ENCODE data around the gene ACER3.

ACER3 gene

DNA sequence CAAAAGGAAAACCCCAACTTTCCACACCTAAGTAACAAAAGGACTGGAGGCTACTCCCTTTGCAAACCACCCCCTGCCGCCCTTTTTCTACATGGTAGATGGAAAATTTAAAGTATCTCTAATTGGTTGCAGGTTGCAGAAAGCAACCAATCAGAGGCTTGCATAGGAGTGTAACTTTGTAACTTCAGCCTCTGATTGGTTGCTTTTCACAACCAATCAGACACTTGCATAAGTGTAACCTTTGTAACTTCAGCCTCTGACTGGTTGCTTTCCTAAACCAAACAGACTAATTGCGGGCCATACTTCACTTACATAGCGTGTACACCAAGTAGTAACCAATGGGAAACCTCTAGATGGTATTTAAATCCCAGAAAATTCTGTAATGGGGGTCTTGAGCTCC lies 16.8 kb upstream of the ACER3 start:
- TF ChIP-seq BACH2 (CRISPR knock-in tag; IDR thresholded peaks at IDR 0.05; ENCODE audit: borderline replicate concordance) (no peak), CSDC2 (CRISPR knock-in tag; IDR thresholded peaks at IDR 0.05) (no peak), ZNF565 (CRISPR knock-in tag; conservative IDR thresholded peaks at IDR 0.05; ENCODE audit: low read depth) (no peak), ZC3H10 (CRISPR knock-in tag; IDR thresholded peaks at IDR 0.05) (no peak), ARNTL (CRISPR knock-in tag; IDR thresholded peaks at IDR 0.05; ENCODE audit: borderline replicate concordance, low read depth) (no peak), TOX (CRISPR knock-in tag; IDR thresholded peaks at IDR 0.05; ENCODE audit: borderline replicate concordance) (no peak), RARB (CRISPR knock-in tag; IDR thresholded peaks at IDR 0.05) (no peak), ZNF8 (CRISPR knock-in tag; IDR thresholded peaks at IDR 0.05) (no peak), ZFP3 (CRISPR knock-in tag; IDR thresholded peaks at IDR 0.05) (no peak), ESRRG (CRISPR knock-in tag; IDR thresholded peaks at IDR 0.05) (no peak), GLIS3 (CRISPR knock-in tag; IDR thresholded peaks at IDR 0.05) (no peak), TCF4 (CRISPR knock-in tag; IDR thresholded peaks at IDR 0.05; ENCODE audit: borderline replicate concordance) (no peak), OSR1 (CRISPR knock-in tag; IDR thresholded peaks at IDR 0.05) (no peak), ZNF70 (CRISPR knock-in tag; IDR thresholded peaks at IDR 0.05) (no peak), ISL1 (CRISPR knock-in tag; IDR thresholded peaks at IDR 0.05) (no peak)
- TF ChIP-seq, protein P1, sequence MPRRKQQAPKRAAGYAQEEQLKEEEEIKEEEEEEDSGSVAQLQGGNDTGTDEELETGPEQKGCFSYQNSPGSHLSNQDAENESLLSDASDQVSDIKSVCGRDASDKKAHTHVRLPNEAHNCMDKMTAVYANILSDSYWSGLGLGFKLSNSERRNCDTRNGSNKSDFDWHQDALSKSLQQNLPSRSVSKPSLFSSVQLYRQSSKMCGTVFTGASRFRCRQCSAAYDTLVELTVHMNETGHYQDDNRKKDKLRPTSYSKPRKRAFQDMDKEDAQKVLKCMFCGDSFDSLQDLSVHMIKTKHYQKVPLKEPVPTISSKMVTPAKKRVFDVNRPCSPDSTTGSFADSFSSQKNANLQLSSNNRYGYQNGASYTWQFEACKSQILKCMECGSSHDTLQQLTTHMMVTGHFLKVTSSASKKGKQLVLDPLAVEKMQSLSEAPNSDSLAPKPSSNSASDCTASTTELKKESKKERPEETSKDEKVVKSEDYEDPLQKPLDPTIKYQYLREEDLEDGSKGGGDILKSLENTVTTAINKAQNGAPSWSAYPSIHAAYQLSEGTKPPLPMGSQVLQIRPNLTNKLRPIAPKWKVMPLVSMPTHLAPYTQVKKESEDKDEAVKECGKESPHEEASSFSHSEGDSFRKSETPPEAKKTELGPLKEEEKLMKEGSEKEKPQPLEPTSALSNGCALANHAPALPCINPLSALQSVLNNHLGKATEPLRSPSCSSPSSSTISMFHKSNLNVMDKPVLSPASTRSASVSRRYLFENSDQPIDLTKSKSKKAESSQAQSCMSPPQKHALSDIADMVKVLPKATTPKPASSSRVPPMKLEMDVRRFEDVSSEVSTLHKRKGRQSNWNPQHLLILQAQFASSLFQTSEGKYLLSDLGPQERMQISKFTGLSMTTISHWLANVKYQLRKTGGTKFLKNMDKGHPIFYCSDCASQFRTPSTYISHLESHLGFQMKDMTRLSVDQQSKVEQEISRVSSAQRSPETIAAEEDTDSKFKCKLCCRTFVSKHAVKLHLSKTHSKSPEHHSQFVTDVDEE (CRISPR knock-in tag; IDR thresholded peaks at IDR 0.05), result no peak
- TF ChIP-seq, protein P2, sequence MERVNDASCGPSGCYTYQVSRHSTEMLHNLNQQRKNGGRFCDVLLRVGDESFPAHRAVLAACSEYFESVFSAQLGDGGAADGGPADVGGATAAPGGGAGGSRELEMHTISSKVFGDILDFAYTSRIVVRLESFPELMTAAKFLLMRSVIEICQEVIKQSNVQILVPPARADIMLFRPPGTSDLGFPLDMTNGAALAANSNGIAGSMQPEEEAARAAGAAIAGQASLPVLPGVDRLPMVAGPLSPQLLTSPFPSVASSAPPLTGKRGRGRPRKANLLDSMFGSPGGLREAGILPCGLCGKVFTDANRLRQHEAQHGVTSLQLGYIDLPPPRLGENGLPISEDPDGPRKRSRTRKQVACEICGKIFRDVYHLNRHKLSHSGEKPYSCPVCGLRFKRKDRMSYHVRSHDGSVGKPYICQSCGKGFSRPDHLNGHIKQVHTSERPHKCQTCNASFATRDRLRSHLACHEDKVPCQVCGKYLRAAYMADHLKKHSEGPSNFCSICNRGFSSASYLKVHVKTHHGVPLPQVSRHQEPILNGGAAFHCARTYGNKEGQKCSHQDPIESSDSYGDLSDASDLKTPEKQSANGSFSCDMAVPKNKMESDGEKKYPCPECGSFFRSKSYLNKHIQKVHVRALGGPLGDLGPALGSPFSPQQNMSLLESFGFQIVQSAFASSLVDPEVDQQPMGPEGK (CRISPR knock-in tag; IDR thresholded peaks at IDR 0.05; ENCODE audit: borderline replicate concordance), result no peak
- TF ChIP-seq, protein P3, sequence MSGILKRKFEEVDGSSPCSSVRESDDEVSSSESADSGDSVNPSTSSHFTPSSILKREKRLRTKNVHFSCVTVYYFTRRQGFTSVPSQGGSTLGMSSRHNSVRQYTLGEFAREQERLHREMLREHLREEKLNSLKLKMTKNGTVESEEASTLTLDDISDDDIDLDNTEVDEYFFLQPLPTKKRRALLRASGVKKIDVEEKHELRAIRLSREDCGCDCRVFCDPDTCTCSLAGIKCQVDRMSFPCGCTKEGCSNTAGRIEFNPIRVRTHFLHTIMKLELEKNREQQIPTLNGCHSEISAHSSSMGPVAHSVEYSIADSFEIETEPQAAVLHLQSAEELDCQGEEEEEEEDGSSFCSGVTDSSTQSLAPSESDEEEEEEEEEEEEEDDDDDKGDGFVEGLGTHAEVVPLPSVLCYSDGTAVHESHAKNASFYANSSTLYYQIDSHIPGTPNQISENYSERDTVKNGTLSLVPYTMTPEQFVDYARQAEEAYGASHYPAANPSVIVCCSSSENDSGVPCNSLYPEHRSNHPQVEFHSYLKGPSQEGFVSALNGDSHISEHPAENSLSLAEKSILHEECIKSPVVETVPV (CRISPR knock-in tag; IDR thresholded peaks at IDR 0.05), result no peak

DNA sequence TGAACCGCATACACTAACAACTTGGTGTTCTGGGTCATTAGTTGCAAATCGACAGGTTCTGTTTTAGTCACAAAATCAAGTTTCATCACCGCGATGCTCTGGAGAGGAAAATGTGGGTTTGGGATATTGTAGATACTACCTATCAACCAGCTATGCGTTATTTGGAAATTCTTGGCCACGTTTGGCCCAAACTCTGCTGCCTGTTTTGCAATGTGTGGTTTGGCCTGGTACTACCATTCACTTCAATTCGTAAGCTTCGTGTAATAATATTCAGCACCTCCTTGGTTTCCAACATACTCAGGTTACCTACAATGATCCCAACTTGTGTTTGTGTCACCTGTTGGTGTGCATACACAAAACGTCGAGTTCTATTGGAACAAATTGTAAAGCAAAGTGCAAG lies 16.2 kb upstream of the ACER3 start:
- ATAC-seq, result no peak
- TF ChIP-seq CSDC2 (CRISPR knock-in tag; IDR thresholded peaks at IDR 0.05) (no peak), ZNF8 (CRISPR knock-in tag; IDR thresholded peaks at IDR 0.05) (no peak), RARB (CRISPR knock-in tag; IDR thresholded peaks at IDR 0.05) (no peak)
- TF ChIP-seq, protein P3 (CRISPR knock-in tag; IDR thresholded peaks at IDR 0.05), result no peak

More for the DNA sequence above, 16.8 kb upstream of the ACER3 start:
- ATAC-seq, result no peak

DNA sequence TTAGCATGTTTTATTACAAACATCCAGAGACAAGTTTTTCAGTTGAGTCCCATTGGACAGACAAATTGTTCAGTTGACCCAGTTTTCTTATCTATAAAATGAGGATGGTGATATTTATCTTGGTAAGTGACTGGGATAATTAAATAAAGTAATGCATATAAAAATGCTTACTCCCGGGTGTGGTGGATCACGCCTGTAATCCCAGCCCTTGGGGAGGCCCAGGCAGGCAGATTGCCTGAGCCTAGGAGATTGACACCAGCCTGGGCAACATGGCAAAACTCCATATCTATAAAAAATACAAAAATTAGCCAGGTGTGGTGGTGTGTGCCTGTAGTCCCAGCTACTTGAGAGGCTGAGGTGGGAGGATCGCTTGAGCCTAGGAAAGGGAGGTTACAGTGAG lies 15.6 kb upstream of the ACER3 start:
- ATAC-seq, result no peak
- TF ChIP-seq SNAI2 (CRISPR knock-in tag; IDR thresholded peaks at IDR 0.05) (no peak), ZC3H10 (CRISPR knock-in tag; IDR thresholded peaks at IDR 0.05) (no peak), PPARA (CRISPR knock-in tag; IDR thresholded peaks at IDR 0.05; ENCODE audit: borderline replicate concordance) (no peak), ZFP30 (CRISPR knock-in tag; IDR thresholded peaks at IDR 0.05) (no peak), ZNF8 (CRISPR knock-in tag; IDR thresholded peaks at IDR 0.05) (no peak), OSR1 (CRISPR knock-in tag; IDR thresholded peaks at IDR 0.05) (no peak), ESRRG (CRISPR knock-in tag; IDR thresholded peaks at IDR 0.05) (no peak), ISL1 (CRISPR knock-in tag; IDR thresholded peaks at IDR 0.05) (no peak), RARB (CRISPR knock-in tag; IDR thresholded peaks at IDR 0.05) (no peak), ZFP3 (CRISPR knock-in tag; IDR thresholded peaks at IDR 0.05) (no peak), ZNF70 (CRISPR knock-in tag; IDR thresholded peaks at IDR 0.05) (no peak), BACH2 (CRISPR knock-in tag; IDR thresholded peaks at IDR 0.05; ENCODE audit: borderline replicate concordance) (no peak)
- TF ChIP-seq, protein P3 (CRISPR knock-in tag; IDR thresholded peaks at IDR 0.05), result no peak
- TF ChIP-seq, protein P4, sequence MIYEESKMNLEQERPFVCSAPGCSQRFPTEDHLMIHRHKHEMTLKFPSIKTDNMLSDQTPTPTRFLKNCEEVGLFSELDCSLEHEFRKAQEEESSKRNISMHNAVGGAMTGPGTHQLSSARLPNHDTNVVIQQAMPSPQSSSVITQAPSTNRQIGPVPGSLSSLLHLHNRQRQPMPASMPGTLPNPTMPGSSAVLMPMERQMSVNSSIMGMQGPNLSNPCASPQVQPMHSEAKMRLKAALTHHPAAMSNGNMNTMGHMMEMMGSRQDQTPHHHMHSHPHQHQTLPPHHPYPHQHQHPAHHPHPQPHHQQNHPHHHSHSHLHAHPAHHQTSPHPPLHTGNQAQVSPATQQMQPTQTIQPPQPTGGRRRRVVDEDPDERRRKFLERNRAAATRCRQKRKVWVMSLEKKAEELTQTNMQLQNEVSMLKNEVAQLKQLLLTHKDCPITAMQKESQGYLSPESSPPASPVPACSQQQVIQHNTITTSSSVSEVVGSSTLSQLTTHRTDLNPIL (CRISPR knock-in tag; IDR thresholded peaks at IDR 0.05; ENCODE audit: low read depth), result no peak
- TF ChIP-seq, protein P5, sequence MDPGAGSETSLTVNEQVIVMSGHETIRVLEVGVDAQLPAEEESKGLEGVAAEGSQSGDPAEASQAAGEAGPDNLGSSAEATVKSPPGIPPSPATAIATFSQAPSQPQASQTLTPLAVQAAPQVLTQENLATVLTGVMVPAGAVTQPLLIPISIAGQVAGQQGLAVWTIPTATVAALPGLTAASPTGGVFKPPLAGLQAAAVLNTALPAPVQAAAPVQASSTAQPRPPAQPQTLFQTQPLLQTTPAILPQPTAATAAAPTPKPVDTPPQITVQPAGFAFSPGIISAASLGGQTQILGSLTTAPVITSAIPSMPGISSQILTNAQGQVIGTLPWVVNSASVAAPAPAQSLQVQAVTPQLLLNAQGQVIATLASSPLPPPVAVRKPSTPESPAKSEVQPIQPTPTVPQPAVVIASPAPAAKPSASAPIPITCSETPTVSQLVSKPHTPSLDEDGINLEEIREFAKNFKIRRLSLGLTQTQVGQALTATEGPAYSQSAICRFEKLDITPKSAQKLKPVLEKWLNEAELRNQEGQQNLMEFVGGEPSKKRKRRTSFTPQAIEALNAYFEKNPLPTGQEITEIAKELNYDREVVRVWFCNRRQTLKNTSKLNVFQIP (CRISPR knock-in tag; IDR thresholded peaks at IDR 0.05; ENCODE audit: borderline replicate concordance, low read depth), result no peak

All from SK-N-SH treated with all-trans-retinoic acid at 6 μM for 48 hours (cell line).